ENCODE data around the gene MMP24OS. TPM values are rescaled to one million over a fixed set of nuclear protein-coding genes. Genes with fewer than 3 reads are reported as not detected.

MMP24OS gene
- total RNA-seq, 2 donors from 2014 or later = 35.4 to 65.8 TPM

- WGBS = 87% methylated on average over 6 of the region's 6 CpGs
- intact Hi-C loops (cut with DNase I) = no loop called here
- Histone ChIP-seq H3K36me3 (no peaks in the 10 kb centered on the region), H3K27ac (no peak overlapping the region), H3K27me3 (replicated peaks; ENCODE audit: insufficient read depth) (no peaks in the 10 kb centered on the region), H3K9me3 (no peaks in the 10 kb centered on the region), H3K4me3 (no peak overlapping the region), H3K4me1 (replicated peaks) (no peaks in the 10 kb centered on the region)
- DNase-seq (ENCODE audit: low spot score) = no peak
- TF ChIP-seq CTCF (IDR thresholded peaks at IDR 0.05) = no peak
- no peak for TF ChIP-seq POLR2AphosphoS5 (IDR thresholded peaks at IDR 0.05)
Measured at GRCh38 chr20:35235881-35236280, 42.0 kb downstream of the MMP24OS start.

GRCh38 chr20:35232575-35232974, 45.3 kb downstream of the MMP24OS start:
- Histone ChIP-seq H3K27me3 (replicated peaks; ENCODE audit: insufficient read depth) (no peaks in the 10 kb centered on the region), H3K4me3 (no peak overlapping the region), H3K27ac (no peak overlapping the region), H3K36me3 (no peaks in the 10 kb centered on the region), H3K9me3 (no peaks in the 10 kb centered on the region), H3K4me1 (replicated peaks) (no peaks in the 10 kb centered on the region)
- intact Hi-C loops (cut with DNase I) = no loop called here
- no peak for TF ChIP-seq POLR2A (IDR thresholded peaks at IDR 0.05)
- TF ChIP-seq POLR2AphosphoS5 (IDR thresholded peaks at IDR 0.05) = no peak
- TF ChIP-seq CTCF (IDR thresholded peaks at IDR 0.05) = no peak
- DNase-seq (ENCODE audit: low spot score) = no peak
- WGBS = 70% methylated on average over 2 of the region's 2 CpGs

- 7% methylated on average over 53 of the region's 74 CpGs for WGBS
- no peak for DNase-seq (ENCODE audit: low spot score)
- Histone ChIP-seq H3K27ac (no peak overlapping the region), H3K4me3 (peak overlapping the region; percentile 15 to 22), H3K36me3 (no peaks in the 10 kb centered on the region), H3K27me3 (replicated peaks; ENCODE audit: insufficient read depth) (no peaks in the 10 kb centered on the region), H3K9me3 (no peaks in the 10 kb centered on the region), H3K4me1 (replicated peaks) (no peaks in the 10 kb centered on the region)
- TF ChIP-seq POLR2AphosphoS5 (IDR thresholded peaks at IDR 0.05) (no peak), POLR2A (IDR thresholded peaks at IDR 0.05) (no peak), CTCF (IDR thresholded peaks at IDR 0.05) (no peak)
- intact Hi-C loops (cut with DNase I) = loop anchor here (5.0 kb wide), 1 partner anchor 40 kb away; no protein-coding TSS in a partner anchor
Measured at GRCh38 chr20:35226884-35227681, 50.8 kb downstream of the MMP24OS start.

Other genes starting within 250 kb of the MMP24OS start
- 10 to 100 TPM; 65.4 to 76.6 TPM for gene TRPC4AP, start 185.3 kb downstream of the MMP24OS start, total RNA-seq
- gene EDEM2, start 130.8 kb downstream of the MMP24OS start, total RNA-seq = 10 to 100 TPM; 27.1 to 30.0 TPM
- 10 to 100 TPM; 11.2 to 17.6 TPM for gene PROCR, start 106.0 kb downstream of the MMP24OS start, total RNA-seq
- gene MMP24, start 51.4 kb downstream of the MMP24OS start, total RNA-seq = 1 to 10 TPM in 1 of 2 donors, under 1 TPM in 1; 0.96 to 1.7 TPM
- 10 to 100 TPM; 78.2 to 93.9 TPM for gene EIF6, start 6.7 kb upstream of the MMP24OS start, total RNA-seq
- under 1 TPM; 0.28 to 0.36 TPM for gene FAM83C, start 14.3 kb upstream of the MMP24OS start, total RNA-seq
- gene UQCC1, start 133.9 kb upstream of the MMP24OS start, total RNA-seq = 10 to 100 TPM; 28.6 to 60.3 TPM
- under 1 TPM; 0.50 to 0.68 TPM for gene GDF5, start 160.1 kb upstream of the MMP24OS start, total RNA-seq
- gene CEP250, start 177.5 kb upstream of the MMP24OS start, total RNA-seq = 10 to 100 TPM; 35.2 to 36.9 TPM